Superior temporal gyrus (tissue), 1 donor: ENCODE results near the gene SEC14L6.
"Not testable (repeated sequence)": the region's sequence is repeated elsewhere in the genome, so short reads cannot be mapped to it uniquely, and the experiment has no call there.

Source experiments
- DNase-seq: peaks from one replicate; pipeline ENCODE4 v3.0.0-alpha.2; 2016; ENCODE audit errors: extremely low spot score

The SEC14L6 gene

DNA sequence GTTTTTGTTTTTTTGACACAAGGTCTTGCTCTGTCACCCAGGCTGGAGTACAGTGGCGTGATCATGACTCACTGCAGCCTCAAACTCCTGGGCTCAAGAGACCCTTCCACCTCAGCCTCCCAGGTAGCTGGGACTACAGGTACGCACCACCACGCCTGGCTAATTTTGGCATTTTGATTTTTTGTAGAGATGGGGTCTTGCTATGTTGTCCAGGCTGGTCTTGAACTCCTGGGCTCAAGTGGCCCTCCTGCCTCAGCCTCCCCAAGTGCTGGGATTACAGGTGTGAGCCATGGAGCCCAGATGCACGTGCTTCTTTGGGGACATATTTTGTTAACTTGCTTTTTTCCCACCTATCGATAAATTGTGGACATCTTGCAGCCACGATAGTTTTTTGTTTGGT is 20.7 kb upstream of the SEC14L6 start:
- not testable (repeated sequence) for DNase-seq

DNA sequence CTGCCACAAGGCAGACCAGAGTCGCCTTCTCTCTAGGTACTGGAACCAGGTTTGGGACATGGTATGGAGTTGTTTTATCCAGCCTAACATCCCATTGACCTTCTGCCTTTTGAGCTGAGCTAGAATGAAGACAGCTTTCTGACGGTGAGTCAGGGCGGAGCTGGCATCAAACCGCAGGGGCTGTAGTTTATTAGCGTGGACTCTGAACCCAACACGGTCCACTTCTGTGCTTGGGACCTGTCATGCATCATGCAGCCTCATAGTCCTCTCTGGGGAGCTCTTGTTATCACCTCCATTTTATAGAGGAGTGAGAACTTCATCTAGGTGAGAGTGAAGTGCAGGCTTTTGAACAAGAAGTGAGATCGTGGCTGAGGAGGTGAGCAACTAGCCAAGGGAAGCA is 19.6 kb upstream of the SEC14L6 start:
- DNase-seq, result no peak

- no peak for DNase-seq
Observed at GRCh38 chr22:30565341-30565740, 18.8 kb upstream of the SEC14L6 start.

DNA sequence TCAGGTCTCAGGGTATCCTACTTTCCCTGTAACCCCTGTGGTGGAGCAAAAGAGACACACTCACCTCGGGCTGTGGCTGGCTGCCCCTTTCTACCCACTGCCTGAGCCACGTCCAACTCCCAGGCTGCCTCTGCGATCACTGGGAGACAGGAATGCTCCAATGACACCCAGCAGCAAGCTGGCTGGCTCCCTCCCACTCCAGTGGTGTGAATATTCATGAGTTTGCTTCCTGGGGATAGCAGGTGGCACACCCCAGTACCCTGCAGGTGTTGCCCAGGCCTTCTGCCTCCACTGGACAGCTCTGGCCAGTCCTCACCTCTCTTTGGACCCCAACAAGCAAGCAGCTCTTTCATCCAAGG is 18.2 kb upstream of the SEC14L6 start:
- no peak for DNase-seq

DNA sequence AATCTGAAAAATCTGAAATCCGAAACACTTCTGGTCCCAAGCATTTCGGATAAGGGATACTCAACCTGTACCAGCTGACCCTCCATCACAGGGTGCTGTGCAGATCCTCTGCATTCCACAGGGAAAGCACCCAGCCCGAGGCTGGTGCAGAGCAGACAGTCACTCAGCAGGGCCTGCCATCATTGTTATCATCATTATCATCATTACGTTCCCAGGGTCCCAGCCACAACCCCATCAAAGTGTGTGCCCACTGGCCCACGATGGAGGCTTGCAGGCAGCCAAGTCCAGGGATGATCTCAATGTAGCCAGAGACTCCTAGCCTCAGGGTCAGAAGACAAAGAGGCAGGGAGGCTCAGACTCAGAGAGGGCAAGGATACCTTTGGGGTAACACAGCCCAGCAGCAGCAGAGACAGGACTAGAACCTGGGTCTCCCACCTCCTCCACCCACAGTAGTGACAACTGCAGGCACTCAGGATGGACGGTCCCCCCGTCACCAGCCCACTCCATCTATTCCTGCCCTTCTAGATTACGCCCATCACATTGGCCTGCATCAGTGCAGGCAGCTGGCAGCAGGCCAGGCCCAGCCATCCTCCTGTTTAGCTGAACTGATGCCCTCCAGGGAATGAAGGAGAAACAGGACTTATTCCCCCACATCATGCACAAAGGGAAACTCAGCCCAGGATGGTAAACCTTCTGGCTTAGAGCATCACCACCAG is 17.7 kb upstream of the SEC14L6 start:
- DNase-seq, result no peak

- no peak for DNase-seq
Observed at GRCh38 chr22:30562366-30562765, 15.8 kb upstream of the SEC14L6 start.

DNA sequence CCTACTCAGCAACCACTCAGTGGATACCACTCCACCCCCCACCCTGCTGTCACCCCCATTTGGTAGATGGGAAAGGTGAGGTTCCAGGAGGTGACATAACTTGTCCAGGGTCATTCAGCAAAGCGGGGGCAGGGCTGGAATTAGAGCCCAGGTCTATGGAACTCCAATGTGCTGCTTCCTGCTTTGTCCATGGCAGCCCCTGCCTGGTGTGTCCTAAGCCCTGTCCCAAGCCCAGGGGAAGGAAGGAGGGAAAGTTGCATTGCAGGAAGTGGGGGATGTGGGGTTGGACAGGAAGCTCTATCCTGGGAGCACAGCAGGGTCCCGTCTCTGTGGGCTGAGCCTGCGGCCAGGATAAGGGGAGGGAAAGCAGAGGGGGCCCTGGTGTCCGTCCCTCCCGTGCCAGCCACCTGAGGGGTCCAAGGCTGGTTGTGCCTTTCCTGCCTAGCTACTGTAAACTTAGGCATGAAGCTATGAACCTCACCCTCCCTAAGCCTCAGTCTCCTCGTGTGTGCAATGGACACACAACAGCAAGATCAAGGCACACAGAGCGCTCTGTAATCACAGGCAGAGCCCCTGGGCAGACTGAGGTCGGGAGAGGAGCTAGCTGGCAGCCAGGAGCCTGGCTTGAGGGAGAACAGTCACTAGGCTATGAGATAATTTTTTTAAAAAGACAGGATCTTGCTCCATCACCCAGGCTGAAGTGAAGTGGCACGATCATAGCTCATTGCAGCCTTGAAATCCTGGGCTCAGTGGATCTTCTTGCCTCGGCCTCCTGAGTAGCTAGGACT is 15.1 kb upstream of the SEC14L6 start:
- DNase-seq, result no peak

DNA sequence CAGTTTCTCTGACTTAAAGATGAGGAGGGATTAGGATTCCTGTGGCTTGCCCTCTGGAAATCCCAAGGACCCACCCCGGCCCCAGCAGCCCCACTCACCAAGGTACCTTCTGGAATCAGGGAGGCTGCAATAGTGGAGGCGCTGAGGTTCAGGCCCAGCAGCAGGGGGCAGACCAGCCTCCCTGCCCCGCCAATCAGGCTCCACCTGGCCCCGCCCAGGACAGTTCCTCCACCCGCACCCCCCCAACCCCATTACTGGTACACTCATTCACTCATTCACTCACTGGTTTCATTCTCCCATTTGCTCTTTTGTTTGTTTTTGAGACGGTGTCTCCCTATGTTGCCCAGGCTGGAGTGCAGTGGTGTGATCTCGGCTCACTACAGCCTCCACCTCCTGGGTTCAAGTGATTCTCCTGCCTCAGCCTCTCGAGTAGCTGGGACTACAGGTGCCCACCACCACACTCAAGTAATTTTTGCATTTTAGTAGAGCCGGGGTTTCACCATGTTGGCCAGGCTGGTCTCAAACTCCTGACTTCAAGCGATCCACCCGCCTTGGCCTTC is 14.2 kb upstream of the SEC14L6 start:
- DNase-seq, result not testable (repeated sequence)

DNA sequence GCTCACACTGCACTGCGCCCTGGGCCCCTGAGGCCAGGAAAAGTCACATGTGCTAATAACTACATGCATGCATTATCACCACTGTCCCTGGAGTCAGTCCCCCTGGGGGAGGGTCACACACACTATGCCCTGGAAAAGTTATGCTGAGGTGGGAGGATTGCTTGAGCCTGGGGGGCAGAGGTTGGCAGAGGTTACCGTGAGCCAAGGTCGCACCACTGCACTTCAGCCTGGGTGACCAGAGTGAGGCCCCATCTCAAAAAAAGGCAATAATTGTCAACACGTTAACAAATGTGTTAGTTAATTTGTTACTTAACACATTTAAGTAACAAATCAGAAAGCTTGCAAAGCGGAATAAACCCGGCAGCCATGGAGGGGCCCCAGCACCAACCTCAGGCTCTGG is 13.3 kb upstream of the SEC14L6 start:
- no peak for DNase-seq

DNA sequence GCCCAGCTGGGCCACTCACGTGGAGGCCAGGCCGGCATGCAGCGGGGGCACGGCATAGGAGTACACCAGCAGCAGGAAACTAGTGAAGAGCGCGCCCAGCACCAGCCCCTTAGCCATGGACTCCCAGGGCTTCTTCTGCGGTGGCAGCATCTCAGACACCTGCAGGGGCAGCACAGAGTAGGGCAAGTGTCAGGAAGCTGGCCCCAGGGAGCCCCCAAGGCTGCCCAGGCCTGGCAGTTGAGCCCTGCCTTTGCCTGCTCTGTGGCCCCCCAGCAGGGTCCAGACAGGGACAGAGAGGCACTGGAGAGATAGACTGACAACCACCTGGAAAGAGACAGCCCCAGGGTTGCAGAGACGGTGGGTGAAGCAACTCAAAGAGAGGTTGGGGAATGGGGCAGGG is 10.7 kb upstream of the SEC14L6 start:
- DNase-seq, result no peak

DNA sequence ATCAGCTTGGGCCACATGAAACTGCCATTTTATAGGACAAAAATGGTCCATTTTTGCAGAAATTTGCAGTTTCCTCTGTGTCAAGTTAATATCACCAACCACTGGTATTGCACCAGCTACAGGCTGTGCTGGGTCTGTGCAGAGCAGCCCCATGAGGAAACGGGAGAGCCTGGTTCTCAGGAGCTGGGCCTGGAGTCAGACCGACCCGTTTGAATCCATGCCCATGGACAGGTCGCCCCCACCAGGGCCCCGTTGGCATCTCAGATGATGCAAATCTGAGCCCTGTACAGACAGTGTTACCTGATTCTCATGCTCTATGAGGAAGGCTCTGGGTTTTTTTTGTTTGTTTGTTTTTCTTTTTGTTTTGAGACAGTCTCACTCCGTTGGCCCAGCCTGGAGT is 9.8 kb upstream of the SEC14L6 start:
- no peak for DNase-seq

- no peak for DNase-seq
Observed at GRCh38 chr22:30555282-30556210, 9.0 kb upstream of the SEC14L6 start.

DNA sequence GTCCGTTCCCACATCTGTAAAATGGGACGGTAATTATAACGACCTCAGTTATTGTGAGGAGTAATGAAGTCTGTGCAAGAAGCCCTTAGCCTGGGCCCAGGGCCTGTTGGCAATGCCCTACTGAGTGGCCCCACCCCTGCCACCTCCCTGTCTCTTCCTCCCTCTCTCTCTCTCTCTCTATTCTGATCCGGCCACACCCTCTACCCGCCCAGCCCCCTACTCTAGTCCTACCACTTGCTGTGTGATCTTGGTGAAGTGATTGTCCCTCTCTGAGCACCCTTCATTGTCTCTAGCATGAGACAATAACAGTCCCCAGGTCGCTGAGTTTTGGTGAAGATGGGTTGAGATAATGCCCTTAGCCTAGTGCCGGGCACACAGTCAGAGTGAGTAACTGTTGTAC is 7.4 kb upstream of the SEC14L6 start:
- no peak for DNase-seq

DNA sequence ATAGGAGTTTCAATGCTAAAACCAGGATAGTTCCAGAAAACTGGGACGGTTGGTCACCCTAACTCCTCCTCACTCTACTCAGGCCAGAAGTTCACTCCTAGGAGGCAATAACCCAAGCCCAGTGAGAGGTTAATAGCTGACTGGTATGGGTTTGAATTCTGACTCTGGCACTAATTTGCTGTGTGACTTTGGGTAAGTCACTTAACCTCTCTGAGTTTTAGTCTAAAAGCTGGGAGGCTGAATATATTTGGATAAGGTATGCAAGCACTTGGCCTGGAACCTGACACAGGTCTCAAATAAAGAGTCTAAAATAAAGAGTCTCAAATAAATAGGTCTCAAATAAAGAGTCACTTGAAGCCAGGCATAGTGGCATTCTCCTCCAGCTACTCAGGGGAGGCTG is 6.2 kb upstream of the SEC14L6 start:
- no peak for DNase-seq

DNA sequence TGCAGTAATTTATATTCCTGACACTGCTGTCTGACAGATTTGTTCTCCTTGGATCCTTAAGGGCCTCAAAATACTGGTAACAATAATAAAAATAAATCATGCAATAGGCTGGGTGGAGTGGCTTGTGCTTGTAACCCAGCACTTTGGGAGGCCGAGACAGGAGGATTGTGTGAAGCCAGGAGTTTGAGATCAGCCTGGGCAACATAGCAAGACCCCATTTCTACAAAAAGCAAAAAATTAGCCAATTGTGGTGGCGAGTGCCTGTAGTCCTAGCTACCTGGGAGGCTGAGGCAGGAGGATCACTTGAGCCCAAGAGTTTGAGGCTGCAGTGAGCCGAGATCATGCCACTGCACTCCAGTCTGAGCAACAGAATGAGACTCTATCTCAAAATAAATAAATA is 5.3 kb upstream of the SEC14L6 start:
- DNase-seq, result not testable (repeated sequence)

DNA sequence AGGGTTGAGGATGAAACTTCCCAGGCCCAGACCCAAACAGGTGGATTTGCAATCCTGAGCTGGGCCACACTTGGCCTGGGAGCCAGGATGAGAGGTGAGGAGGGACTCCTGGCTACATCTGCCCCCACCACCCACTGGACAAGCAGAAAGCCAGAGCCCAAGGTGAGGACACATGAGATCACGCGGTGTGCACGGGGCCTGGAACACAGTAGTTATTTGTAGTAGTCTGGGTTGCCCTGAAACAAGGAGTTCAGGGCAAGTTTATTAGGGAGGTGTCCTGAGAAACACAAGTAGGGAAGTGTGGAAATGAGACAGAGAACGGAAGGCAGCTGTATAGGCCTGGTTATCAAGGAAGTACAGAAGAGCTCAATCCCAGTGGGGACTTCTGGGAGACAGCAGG is 647 bp upstream of the SEC14L6 start:
- no peak for DNase-seq

DNA sequence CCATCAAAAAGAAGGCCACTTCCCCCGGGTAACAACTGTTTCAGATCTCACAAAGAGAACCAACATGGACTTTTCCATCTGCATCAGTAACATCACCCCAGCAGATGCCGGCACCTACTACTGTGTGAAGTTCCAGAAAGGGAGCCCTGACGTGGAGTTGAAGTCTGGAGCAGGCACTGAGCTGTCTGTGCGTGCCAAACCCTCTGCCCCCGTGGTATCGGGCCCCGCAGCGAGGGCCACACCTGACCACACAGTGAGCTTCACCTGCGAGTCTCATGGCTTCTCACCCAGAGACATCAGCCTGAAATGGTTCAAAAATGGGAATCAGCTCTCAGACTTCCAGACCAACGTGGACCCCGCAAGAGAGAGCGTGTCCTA is 3.7 kb downstream of the SEC14L6 start:
- no peak for DNase-seq

DNA sequence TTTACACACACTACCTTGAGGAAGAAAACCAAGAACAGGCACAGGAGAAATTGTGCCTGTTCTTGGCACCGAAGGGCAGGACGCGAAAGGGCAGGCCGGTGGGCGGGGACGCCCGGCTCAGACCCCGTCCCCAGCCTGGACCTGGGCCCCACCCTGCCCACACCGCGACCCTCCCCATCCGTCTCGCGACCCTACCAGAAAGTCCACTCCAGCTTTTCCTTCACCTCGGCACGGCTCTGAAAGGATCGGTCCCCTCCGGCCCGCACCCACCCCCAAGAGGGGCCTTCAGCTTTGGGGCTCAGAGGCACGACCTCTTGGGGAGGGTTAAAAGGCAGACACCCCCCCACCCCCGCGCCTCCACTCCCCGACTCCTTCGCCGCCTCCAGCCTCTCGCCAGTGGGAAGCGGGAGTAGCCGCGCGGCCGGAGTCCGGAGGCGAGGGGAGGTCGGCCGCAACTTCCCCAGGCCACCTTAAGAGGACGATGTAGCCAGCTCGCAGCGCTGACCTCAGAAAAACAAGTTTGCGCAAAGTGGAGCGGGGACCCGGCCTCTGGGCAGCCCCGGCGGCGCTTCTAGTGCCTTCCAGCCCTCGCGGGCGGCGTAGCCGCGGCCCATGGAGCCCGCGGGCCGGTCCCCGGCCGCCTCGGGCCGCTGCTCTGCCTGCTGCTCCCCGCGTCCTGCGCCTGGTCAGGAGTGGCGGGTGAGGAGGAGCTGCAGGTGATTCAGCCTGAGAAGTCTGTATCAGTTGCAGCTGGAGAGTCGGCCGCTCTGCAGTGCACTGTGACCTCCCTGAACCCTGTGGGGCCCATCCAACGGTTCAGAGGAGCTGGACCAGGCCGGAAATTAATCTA is 4.4 kb downstream of the SEC14L6 start:
- no peak for DNase-seq

GRCh38 chr22:30541511-30541910 is 5.0 kb downstream of the SEC14L6 start:
- DNase-seq, result not testable (repeated sequence)

- no peak for DNase-seq
Observed at GRCh38 chr22:30539368-30539767, 7.2 kb downstream of the SEC14L6 start.

DNA sequence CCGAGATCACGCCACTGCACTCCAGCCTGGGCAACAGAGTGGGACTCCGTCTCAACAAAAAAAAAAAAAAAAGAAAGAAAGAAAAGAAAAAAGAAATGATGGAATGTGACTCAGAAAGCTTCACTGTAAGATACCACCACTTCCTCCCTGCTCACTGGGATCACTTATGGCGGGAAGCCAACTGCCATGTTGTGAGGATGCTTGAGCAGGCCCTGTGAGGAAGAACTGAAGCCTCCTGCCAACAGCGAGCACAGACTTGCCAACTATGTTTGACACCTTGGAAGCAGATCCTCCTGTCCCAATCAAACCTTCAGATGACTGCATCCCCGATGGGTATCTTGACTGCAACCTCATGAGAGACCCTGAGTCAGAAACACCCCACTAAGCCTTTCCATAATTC is 8.3 kb downstream of the SEC14L6 start:
- DNase-seq, result no peak
